GM12801 (cell line): ENCODE data around the gene CRMP1.

Experiments
- TF ChIP-seq, protein P1 (sequence below): IDR thresholded peaks from one replicate; pipeline ENCODE4 v1.5.1; 2011; ENCODE audit warnings: control low read depth; ENCODE audit not compliant: insufficient read length; ENCODE audit errors: extremely low read depth

Gene CRMP1

DNA sequence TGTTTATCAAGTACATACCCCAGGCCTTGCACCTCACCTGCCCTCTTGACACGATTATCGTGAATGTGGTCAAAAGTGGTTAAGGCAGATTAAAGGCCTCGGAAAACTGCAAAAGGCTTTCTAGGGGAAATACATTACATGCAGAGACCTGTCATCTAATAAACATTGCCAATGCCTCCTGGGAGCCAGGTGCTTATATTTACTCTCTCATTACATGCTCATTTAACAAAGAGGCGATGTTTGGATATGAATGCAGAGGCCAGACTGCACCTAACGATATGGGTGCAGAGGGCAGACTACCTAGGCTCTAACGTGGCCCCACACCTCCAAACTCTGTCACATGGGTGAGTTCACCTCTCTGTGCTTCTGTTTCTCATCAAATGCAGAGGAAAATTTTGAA lies 14.5 kb downstream of the CRMP1 start:
- TF ChIP-seq, protein P1, sequence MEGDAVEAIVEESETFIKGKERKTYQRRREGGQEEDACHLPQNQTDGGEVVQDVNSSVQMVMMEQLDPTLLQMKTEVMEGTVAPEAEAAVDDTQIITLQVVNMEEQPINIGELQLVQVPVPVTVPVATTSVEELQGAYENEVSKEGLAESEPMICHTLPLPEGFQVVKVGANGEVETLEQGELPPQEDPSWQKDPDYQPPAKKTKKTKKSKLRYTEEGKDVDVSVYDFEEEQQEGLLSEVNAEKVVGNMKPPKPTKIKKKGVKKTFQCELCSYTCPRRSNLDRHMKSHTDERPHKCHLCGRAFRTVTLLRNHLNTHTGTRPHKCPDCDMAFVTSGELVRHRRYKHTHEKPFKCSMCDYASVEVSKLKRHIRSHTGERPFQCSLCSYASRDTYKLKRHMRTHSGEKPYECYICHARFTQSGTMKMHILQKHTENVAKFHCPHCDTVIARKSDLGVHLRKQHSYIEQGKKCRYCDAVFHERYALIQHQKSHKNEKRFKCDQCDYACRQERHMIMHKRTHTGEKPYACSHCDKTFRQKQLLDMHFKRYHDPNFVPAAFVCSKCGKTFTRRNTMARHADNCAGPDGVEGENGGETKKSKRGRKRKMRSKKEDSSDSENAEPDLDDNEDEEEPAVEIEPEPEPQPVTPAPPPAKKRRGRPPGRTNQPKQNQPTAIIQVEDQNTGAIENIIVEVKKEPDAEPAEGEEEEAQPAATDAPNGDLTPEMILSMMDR, result no peak

GRCh38 chr4:5877392-5877791 lies 15.5 kb downstream of the CRMP1 start:
- TF ChIP-seq, protein P1, result no peak

DNA sequence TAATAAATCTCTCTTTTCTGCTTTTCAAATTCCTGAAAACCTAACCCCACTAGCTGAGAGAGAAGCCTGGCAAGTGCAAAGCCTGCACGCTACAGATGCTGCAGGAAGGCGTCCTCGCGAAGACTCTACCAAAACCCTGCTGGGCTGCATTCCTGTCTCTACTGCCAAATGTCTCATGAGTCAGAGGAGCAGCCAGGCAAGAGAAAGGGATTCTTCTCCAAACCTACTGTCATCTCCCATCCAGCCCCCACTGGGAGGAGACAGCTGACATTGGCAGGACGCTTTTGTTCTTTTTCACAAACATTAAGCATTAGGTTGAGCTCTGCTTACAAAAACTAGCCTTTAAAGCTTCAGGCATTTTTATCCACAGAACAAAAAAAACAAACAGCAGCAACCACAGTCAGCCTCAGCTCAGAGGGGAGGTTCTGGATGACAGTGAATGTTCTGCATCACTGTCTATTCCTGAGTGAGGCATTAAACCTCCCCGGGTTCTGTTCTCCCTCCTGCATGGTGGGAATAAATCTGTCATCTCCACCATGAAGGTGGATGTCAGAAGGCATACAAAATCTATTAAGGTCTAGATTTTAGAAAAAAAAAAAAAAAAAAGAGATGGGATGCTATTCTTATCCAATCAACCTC lies 18.0 kb downstream of the CRMP1 start:
- TF ChIP-seq, protein P1, result no peak

DNA sequence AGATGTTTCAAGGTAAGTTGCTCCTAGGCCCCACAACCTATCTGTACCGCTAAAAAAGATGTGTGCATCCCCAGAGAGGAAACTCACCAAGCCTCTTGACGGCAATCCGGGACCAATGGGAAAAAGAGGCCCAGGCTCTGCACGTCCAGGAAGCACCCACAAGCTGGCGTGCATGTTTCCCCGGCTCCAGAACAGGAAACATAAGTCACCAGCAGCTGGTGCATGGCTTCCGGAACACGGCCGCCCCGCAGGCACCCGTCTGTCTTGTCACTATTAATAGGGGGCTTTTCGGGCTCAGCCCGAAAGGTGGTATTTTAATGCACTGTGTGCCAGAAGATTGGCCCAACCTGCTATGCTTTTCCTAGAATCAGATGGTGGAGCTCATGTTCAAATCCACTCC lies 22.2 kb downstream of the CRMP1 start:
- TF ChIP-seq, protein P1, result no peak

DNA sequence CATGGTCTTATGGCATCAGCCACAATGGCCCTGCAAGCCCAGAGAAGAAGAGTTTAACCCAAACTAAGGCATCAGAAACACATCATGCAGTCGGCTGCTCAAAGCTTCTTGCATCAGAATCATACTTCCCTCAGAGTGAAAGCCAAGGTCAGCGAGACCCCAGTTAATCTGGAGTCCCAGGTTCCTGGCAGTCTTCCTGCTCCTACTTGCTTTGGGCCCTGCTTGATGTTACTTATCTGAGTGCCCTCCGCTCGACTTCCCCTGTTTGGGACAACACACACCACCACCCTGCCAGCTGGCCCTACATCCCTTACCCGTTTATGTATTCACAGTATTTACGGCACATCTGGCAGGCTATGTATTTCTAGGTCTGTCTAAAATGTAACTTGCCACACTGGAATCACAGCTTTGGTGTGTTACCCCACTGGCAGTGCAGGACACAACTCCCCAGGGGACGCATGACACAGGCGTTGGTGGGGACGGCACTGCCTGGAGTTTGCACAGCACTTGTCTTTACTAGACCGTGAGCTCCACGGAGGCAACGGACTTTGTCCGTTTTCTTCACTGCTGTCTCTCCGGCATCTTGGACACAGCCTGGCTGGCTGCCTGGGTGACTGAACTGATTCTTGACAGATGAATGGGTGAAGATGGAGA lies 22.8 kb downstream of the CRMP1 start:
- TF ChIP-seq, protein P1, result no peak

- TF ChIP-seq, protein P1, result no peak
These were observed 25.0 kb downstream of the CRMP1 start for GRCh38 chr4:5867866-5868265.

- TF ChIP-seq, protein P1, result no peak
These were observed 25.8 kb downstream of the CRMP1 start for GRCh38 chr4:5866841-5867813.
